ENCODE results near the gene STPG3. TPM values are rescaled to one million over a fixed set of nuclear protein-coding genes. Genes with fewer than 3 reads are reported as not detected.

The STPG3 gene
- polyA plus RNA-seq, 2 of the 4 experiments (the other 2 are of a cell fraction), result not detected

DNA sequence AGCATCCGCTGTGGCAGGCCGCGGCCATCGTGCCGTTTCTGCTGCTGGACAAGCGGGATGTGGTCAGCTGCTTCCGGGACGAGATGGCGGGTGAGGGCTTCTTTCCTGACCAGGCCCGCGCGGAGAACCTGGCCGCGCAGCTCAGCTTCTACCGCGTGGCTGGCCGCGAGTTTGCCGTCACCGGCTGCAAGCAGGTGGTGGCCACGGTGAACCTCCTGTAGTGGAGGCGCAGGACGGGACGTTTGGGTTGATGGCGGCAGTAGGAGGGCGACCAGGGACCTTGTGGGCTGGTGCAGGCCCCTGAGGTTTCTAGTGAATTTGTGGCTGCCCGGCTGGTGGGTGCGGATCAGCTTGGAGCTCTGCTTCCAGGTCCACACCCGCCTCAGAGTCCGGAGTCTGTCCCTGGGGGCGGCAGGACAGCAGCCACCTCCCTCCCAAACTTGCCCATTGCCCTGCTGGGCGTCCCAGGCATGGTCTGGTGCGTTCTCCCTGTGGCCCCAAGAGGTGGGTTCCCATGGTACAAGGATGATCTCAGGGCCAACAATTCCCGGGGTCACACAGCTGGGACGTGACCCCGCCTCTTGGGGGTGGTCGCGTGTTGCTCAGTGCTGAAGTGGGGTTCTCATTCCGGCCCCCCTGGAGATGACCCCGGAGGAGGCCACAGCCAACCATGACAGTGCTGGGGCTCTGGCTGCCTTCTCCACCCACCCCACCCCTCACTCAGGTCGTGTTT lies 28.8 kb downstream of the STPG3 start:
- no peaks in the 10 kb centered on the region for H3K9me3 ChIP-seq
- peaks cover 32% of the 10 kb centered on the region for H3K4me1 ChIP-seq
- 95% methylated on average over 34 of the region's 41 CpGs for WGBS (ENCODE audit: missing lambda C conversion rate)
- no peak overlapping the region for H3K4me3 ChIP-seq
- ChIA-PET POLR2A (interaction anchor here (1.4 kb wide), 1 partner anchor 39 kb away, joined by 4 read pairs; the partner anchor contains the start of gene TUBB4B), CTCF (interaction anchor here (1.0 to 2.5 kb wide), 8 partner anchors 10 to 273 kb away, joined by 3 to 9 read pairs (median 3); partner anchors contain the start of gene NRARP)
- ATAC-seq (no peak), FAIRE-seq (no peak), DNase-seq (ENCODE audit: low read depth in 1 of 2, low spot score in 1 of 2) (no peak)
- no peak overlapping the region for H3K27ac ChIP-seq
- no peak for TF ChIP-seq FOXS1 (CRISPR knock-in tag; IDR thresholded peaks at IDR 0.05)
- TF ChIP-seq EHMT2 (IDR thresholded peaks at IDR 0.05; ENCODE audit: low read depth), result no peak
- no peak for TF ChIP-seq SMC3 (IDR thresholded peaks at IDR 0.05)
- TF ChIP-seq NR3C1 (IDR thresholded peaks at IDR 0.05), result no peak
- TF ChIP-seq USF2 (IDR thresholded peaks at IDR 0.05), result no peak
- no peak for TF ChIP-seq HES2 (IDR thresholded peaks at IDR 0.05)
- TF ChIP-seq BHLHE40 (IDR thresholded peaks at IDR 0.05; ENCODE audit: low read depth, low read length), result no peak
- no peak for TF ChIP-seq FOSB (CRISPR knock-in tag; IDR thresholded peaks at IDR 0.05)
- TF ChIP-seq MAX (IDR thresholded peaks at IDR 0.05), result no peak
- TF ChIP-seq JUNB (IDR thresholded peaks at IDR 0.05), result no peak
- TF ChIP-seq CBX2 (IDR thresholded peaks at IDR 0.05; ENCODE audit: borderline replicate concordance, low read depth), result no peak
- TF ChIP-seq NPAS2 (CRISPR knock-in tag; IDR thresholded peaks at IDR 0.05; ENCODE audit: borderline replicate concordance), result no peak
- no peak for TF ChIP-seq ZSCAN20 (CRISPR knock-in tag; IDR thresholded peaks at IDR 0.05)
- TF ChIP-seq, protein P1, sequence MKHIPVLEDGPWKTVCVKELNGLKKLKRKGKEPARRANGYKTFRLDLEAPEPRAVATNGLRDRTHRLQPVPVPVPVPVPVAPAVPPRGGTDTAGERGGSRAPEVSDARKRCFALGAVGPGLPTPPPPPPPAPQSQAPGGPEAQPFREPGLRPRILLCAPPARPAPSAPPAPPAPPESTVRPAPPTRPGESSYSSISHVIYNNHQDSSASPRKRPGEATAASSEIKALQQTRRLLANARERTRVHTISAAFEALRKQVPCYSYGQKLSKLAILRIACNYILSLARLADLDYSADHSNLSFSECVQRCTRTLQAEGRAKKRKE (CRISPR knock-in tag; IDR thresholded peaks at IDR 0.05; ENCODE audit: low read depth), result no peak
- no peak for TF ChIP-seq HEYL (CRISPR knock-in tag; IDR thresholded peaks at IDR 0.05)
- no peak for TF ChIP-seq CTCF (IDR thresholded peaks at IDR 0.05)
- TF ChIP-seq PHF8 (IDR thresholded peaks at IDR 0.05; ENCODE audit: borderline replicate concordance, low read depth), result no peak
- TF ChIP-seq HOXA7 (CRISPR knock-in tag; IDR thresholded peaks at IDR 0.05), result no peak
- H3K4me2 ChIP-seq, result no peak overlapping the region

GRCh38 chr9:137280474-137281344 lies 29.6 kb downstream of the STPG3 start:
- 95% methylated on average over 70 of the region's 85 CpGs for WGBS (ENCODE audit: missing lambda C conversion rate)
- no peaks in the 10 kb centered on the region for H3K9me3 ChIP-seq
- peaks cover 27% of the 10 kb centered on the region for H3K4me1 ChIP-seq
- no peak for DNase-seq (ENCODE audit: low read depth in 1 of 2, low spot score in 1 of 2)
- H3K27ac ChIP-seq, result no peak overlapping the region
- no peak for FAIRE-seq
- no peak for ATAC-seq
- no peak overlapping the region for H3K4me3 ChIP-seq
- no peak overlapping the region for H3K4me2 ChIP-seq
- ChIA-PET CTCF (interaction anchor here (0.9 to 2.5 kb wide), 6 partner anchors 9 to 44 kb away, joined by 3 to 9 read pairs (median 4); partner anchors contain the start of gene NRARP), POLR2A (no interaction called here)
- TF ChIP-seq EHMT2 (IDR thresholded peaks at IDR 0.05; ENCODE audit: low read depth), result no peak
- TF ChIP-seq POLR2AphosphoS2 (conservative IDR thresholded peaks at IDR 0.05; ENCODE audit: low read length), result no peak
- TF ChIP-seq RFX5 (IDR thresholded peaks at IDR 0.05), result no peak
- no peak for TF ChIP-seq HES2 (IDR thresholded peaks at IDR 0.05)
